Smooth muscle cell of bladder (primary cell): ENCODE measurements around the gene FGFR2. TPM values are rescaled to one million over a fixed set of nuclear protein-coding genes. Genes with fewer than 3 reads are reported as not detected.

Experiments used
- total RNA-seq: library from RNA; depleted of rRNA; stranded (reverse); fragments of >200 nt; gene quantifications from 2 replicates; pipeline ENCODE4 v1.2.3, GENCODE V29; 2014

Gene FGFR2
- 0.09 and 0.71 TPM in 2 replicates for total RNA-seq

GRCh38 chr10:121598263-121599249 is at the start of gene FGFR2:
TSS of gene FGFR2 (minus strand) at chr10:121598444. CDS start at chr10:121593817, 4,627 bp downstream.

